Activated CD4-positive, alpha-beta T cell treated with anti-CD3 and anti-CD28 coated beads, Interleukin-2, amount 10 ng/mL, durations not matched to agents 7 days and 5 days (primary cell): ENCODE results near the gene USP6NL. TPM values are rescaled to one million over a fixed set of nuclear protein-coding genes. Genes with fewer than 3 reads are reported as not detected.

Experiments
- CTCF ChIA-PET: fragments of 350-600 bp; sonication (Branson Sonifier 250); formaldehyde crosslinking; loops from one replicate; lab custom pipeline; 2021; ENCODE audit warnings: antibody characterized with exemption; lab: Charles Lee
- POLR2A ChIA-PET: fragments of 350-600 bp; sonication (Branson Sonifier 250); formaldehyde crosslinking; loops from one replicate; lab custom pipeline; 2021; ENCODE audit warnings: antibody characterized with exemption; lab: Charles Lee
- DNase-seq: peaks from one replicate; pipeline ENCODE4 v3.0.0-alpha.2; 2020
- H3K27ac Mint-ChIP-seq: one replicate; pipeline ENCODE4 v1.8.0; 2021; ENCODE audit warnings: mild to moderate bottlenecking, moderate library complexity, mixed read lengths
- H3K27me3 Mint-ChIP-seq: one replicate; pipeline ENCODE4 v1.8.0; 2021; ENCODE audit warnings: mixed read lengths
- H3K36me3 Mint-ChIP-seq: one replicate; pipeline ENCODE4 v1.8.0; 2021; ENCODE audit warnings: low read depth, mixed read lengths
- H3K4me1 Mint-ChIP-seq: one replicate; pipeline ENCODE4 v1.8.0; 2021; ENCODE audit warnings: mixed read lengths
- H3K4me3 Mint-ChIP-seq: one replicate; pipeline ENCODE4 v1.8.0; 2021; ENCODE audit warnings: mild to moderate bottlenecking, moderate library complexity, mixed read lengths
- H3K9me3 Mint-ChIP-seq: one replicate; pipeline ENCODE4 v1.8.0; 2021; ENCODE audit warnings: mixed read lengths
- total RNA-seq, 2 experiments: library from RNA; stranded (reverse); gene quantifications; one replicate each; pipeline ENCODE4 v1.2.3, GENCODE V29; 2021

Gene USP6NL
- total RNA-seq, 2 experiments from 2014 or later, result 3.1 to 4.0 TPM

- Mint-ChIP-seq H3K36me3 (no peaks in the 10 kb centered on the region), H3K27ac (no peak overlapping the region), H3K4me1 (peaks cover 23% of the 10 kb centered on the region), H3K4me3 (no peak overlapping the region), H3K9me3 (no peaks in the 10 kb centered on the region), H3K27me3 (peaks cover 12% of the 10 kb centered on the region)
- ChIA-PET CTCF (interaction anchor here (0.5 to 1.8 kb wide), 5 partner anchors 19 to 277 kb away, joined by 3 to 5 read pairs (median 4); no protein-coding TSS in a partner anchor), POLR2A (no interaction called here)
- no peak for DNase-seq
Measured at GRCh38 chr10:11535346-11535959, 76.0 kb downstream of the USP6NL start.

GRCh38 chr10:11533328-11533781, 78.1 kb downstream of the USP6NL start:
- Mint-ChIP-seq H3K27ac (no peak overlapping the region), H3K4me1 (peaks cover 27% of the 10 kb centered on the region), H3K9me3 (no peaks in the 10 kb centered on the region), H3K27me3 (peaks cover 17% of the 10 kb centered on the region), H3K36me3 (no peaks in the 10 kb centered on the region), H3K4me3 (no peak overlapping the region)
- ChIA-PET POLR2A (no interaction called here), CTCF (no interaction called here)
- no peak for DNase-seq

GRCh38 chr10:11532306-11532705, 79.1 kb downstream of the USP6NL start:
- ChIA-PET CTCF (no interaction called here), POLR2A (no interaction called here)
- Mint-ChIP-seq H3K27ac (no peak overlapping the region), H3K36me3 (no peaks in the 10 kb centered on the region), H3K9me3 (no peaks in the 10 kb centered on the region), H3K4me3 (no peak overlapping the region), H3K4me1 (peaks cover 37% of the 10 kb centered on the region), H3K27me3 (peaks cover 17% of the 10 kb centered on the region)
- DNase-seq, result no peak

GRCh38 chr10:11530806-11531205, 80.6 kb downstream of the USP6NL start:
- Mint-ChIP-seq H3K27ac (no peak overlapping the region), H3K27me3 (peaks cover 17% of the 10 kb centered on the region), H3K36me3 (peaks cover 4% of the 10 kb centered on the region), H3K4me3 (no peak overlapping the region), H3K9me3 (no peaks in the 10 kb centered on the region), H3K4me1 (peaks cover 42% of the 10 kb centered on the region)
- DNase-seq, result no peak
- ChIA-PET CTCF (no interaction called here), POLR2A (no interaction called here)

GRCh38 chr10:11529276-11529903, 82.1 kb downstream of the USP6NL start:
- no peaks in the 10 kb centered on the region for H3K9me3 Mint-ChIP-seq
- ChIA-PET POLR2A (no interaction called here), CTCF (interaction anchor here (0.6 to 0.8 kb wide), 2 partner anchors 229 to 1640 kb away, joined by 3 read pairs; no protein-coding TSS in a partner anchor)
- H3K4me3 Mint-ChIP-seq, result no peak overlapping the region
- no peak for DNase-seq
- H3K27ac Mint-ChIP-seq, result no peak overlapping the region
- peaks cover 4% of the 10 kb centered on the region for H3K36me3 Mint-ChIP-seq
- peaks cover 42% of the 10 kb centered on the region for H3K4me1 Mint-ChIP-seq
- peaks cover 15% of the 10 kb centered on the region for H3K27me3 Mint-ChIP-seq

- H3K36me3 Mint-ChIP-seq, result peaks cover 4% of the 10 kb centered on the region
- peaks cover 5% of the 10 kb centered on the region for H3K27me3 Mint-ChIP-seq
- peaks cover 34% of the 10 kb centered on the region for H3K4me1 Mint-ChIP-seq
- no peaks in the 10 kb centered on the region for H3K9me3 Mint-ChIP-seq
- H3K27ac Mint-ChIP-seq, result peak overlapping the region; percentile 72
- ChIA-PET POLR2A (no interaction called here), CTCF (interaction anchor here (0.8 kb wide), 1 partner anchor 230 kb away, joined by 3 read pairs; no protein-coding TSS in a partner anchor)
- H3K4me3 Mint-ChIP-seq, result peak overlapping the region; percentile 30
- no peak for DNase-seq
Measured at GRCh38 chr10:11528286-11528685, 83.2 kb downstream of the USP6NL start.

GRCh38 chr10:11527691-11528255, 83.7 kb downstream of the USP6NL start:
- Mint-ChIP-seq H3K27me3 (peaks cover 5% of the 10 kb centered on the region), H3K9me3 (no peaks in the 10 kb centered on the region), H3K4me1 (peaks cover 29% of the 10 kb centered on the region), H3K36me3 (peaks cover 4% of the 10 kb centered on the region), H3K27ac (peak overlapping the region; percentile 72), H3K4me3 (peak overlapping the region; percentile 30)
- ChIA-PET POLR2A (interaction anchor here (0.7 kb wide), 1 partner anchor 199 kb away, joined by 4 read pairs; no protein-coding TSS in a partner anchor), CTCF (no interaction called here)
- no peak for DNase-seq

- Mint-ChIP-seq H3K4me1 (peaks cover 24% of the 10 kb centered on the region), H3K27me3 (peaks cover 5% of the 10 kb centered on the region), H3K36me3 (peaks cover 4% of the 10 kb centered on the region), H3K27ac (peak overlapping the region; percentile 10), H3K4me3 (no peak overlapping the region), H3K9me3 (no peaks in the 10 kb centered on the region)
- CTCF ChIA-PET, result no interaction called here
- no peak for DNase-seq
- POLR2A ChIA-PET, result no interaction called here
Measured at GRCh38 chr10:11527068-11527467, 84.4 kb downstream of the USP6NL start.

GRCh38 chr10:11525503-11525902, 85.9 kb downstream of the USP6NL start:
- CTCF ChIA-PET, result no interaction called here
- Mint-ChIP-seq H3K36me3 (peaks cover 4% of the 10 kb centered on the region), H3K27ac (no peak overlapping the region), H3K9me3 (no peaks in the 10 kb centered on the region), H3K4me3 (no peak overlapping the region), H3K27me3 (peaks cover 5% of the 10 kb centered on the region), H3K4me1 (peaks cover 24% of the 10 kb centered on the region)
- POLR2A ChIA-PET, result no interaction called here
- no peak for DNase-seq

- Mint-ChIP-seq H3K4me3 (no peak overlapping the region), H3K4me1 (peaks cover 11% of the 10 kb centered on the region), H3K27me3 (no peaks in the 10 kb centered on the region), H3K27ac (no peak overlapping the region), H3K9me3 (no peaks in the 10 kb centered on the region), H3K36me3 (peaks cover 4% of the 10 kb centered on the region)
- CTCF ChIA-PET, result interaction anchor here (0.5 to 1.0 kb wide), 2 partner anchors 235 to 289 kb away, joined by 3 to 4 read pairs; no protein-coding TSS in a partner anchor
- POLR2A ChIA-PET, result no interaction called here
- no peak for DNase-seq
Measured at GRCh38 chr10:11522821-11523245, 88.6 kb downstream of the USP6NL start.

- CTCF ChIA-PET, result no interaction called here
- Mint-ChIP-seq H3K9me3 (no peaks in the 10 kb centered on the region), H3K4me1 (peaks cover 7% of the 10 kb centered on the region), H3K4me3 (no peak overlapping the region), H3K27me3 (no peaks in the 10 kb centered on the region), H3K27ac (no peak overlapping the region), H3K36me3 (peaks cover 2% of the 10 kb centered on the region)
- POLR2A ChIA-PET, result no interaction called here
- DNase-seq, result no peak
Measured at GRCh38 chr10:11521860-11522259, 89.6 kb downstream of the USP6NL start.

- DNase-seq, result no peak
- Mint-ChIP-seq H3K36me3 (no peaks in the 10 kb centered on the region), H3K4me3 (no peak overlapping the region), H3K27me3 (no peaks in the 10 kb centered on the region), H3K27ac (no peak overlapping the region), H3K9me3 (no peaks in the 10 kb centered on the region), H3K4me1 (peaks cover 14% of the 10 kb centered on the region)
- CTCF ChIA-PET, result no interaction called here
- POLR2A ChIA-PET, result no interaction called here
Measured at GRCh38 chr10:11520892-11521291, 90.6 kb downstream of the USP6NL start.

- H3K9me3 Mint-ChIP-seq, result no peaks in the 10 kb centered on the region
- H3K27ac Mint-ChIP-seq, result no peak overlapping the region
- H3K27me3 Mint-ChIP-seq, result peaks cover 6% of the 10 kb centered on the region
- H3K36me3 Mint-ChIP-seq, result no peaks in the 10 kb centered on the region
- H3K4me3 Mint-ChIP-seq, result no peak overlapping the region
- POLR2A ChIA-PET, result no interaction called here
- H3K4me1 Mint-ChIP-seq, result peaks cover 18% of the 10 kb centered on the region
- DNase-seq, result no peak
- CTCF ChIA-PET, result no interaction called here
Measured at GRCh38 chr10:11517150-11517549, 94.3 kb downstream of the USP6NL start.
